ENCODE results near the gene IQSEC2.

Gene IQSEC2

GRCh38 chrX:53239474-53239873, 41.9 kb downstream of the IQSEC2 start:
- Histone ChIP-seq H3K4me1 (ENCODE audit: control insufficient read depth, insufficient read depth, low read length) (no peaks in the 10 kb centered on the region), H3K4me3 (ENCODE audit: low read depth, low read length) (no peak overlapping the region), H3K36me3 (ENCODE audit: control insufficient read depth in 2 of 2, insufficient read depth in 1 of 2, low read length in 2 of 2) (peaks cover 3 to 41% of the 10 kb centered on the region in 2 experiments; a peak in 2 of 3 replicates), H3K27ac (ENCODE audit: extremely low read depth, low read depth, low read length) (no peak overlapping the region), H3K9me3 (ENCODE audit: control insufficient read depth, insufficient read depth, low read depth, low read length) (no peaks in the 10 kb centered on the region)
- CTCF ChIA-PET = interaction anchor here (0.6 to 5.3 kb wide), 18 partner anchors 9 to 235 kb away, joined by 3 to 44 read pairs (median 4); partner anchors contain the start of gene KDM5C
- POLR2A ChIA-PET = interaction anchor here (0.7 to 3.9 kb wide), 2 partner anchors 14 to 19 kb away, joined by 3 to 22 read pairs; partner anchors contain the start of gene KDM5C
- TF ChIP-seq ZNF366 (tag by site-specific recombination; conservative IDR thresholded peaks at IDR 0.05) = no peak
- TF ChIP-seq ZBTB17 (tag by site-specific recombination; IDR thresholded peaks at IDR 0.05) = peak; percentile 30; the same call in 1 of the 2 replicates

- Histone ChIP-seq H3K27ac (ENCODE audit: extremely low read depth, low read depth, low read length) (no peak overlapping the region), H3K4me1 (ENCODE audit: control insufficient read depth, insufficient read depth, low read length) (no peaks in the 10 kb centered on the region), H3K36me3 (ENCODE audit: control insufficient read depth in 2 of 2, insufficient read depth in 1 of 2, low read length in 2 of 2) (peaks cover 3 to 34% of the 10 kb centered on the region in 2 experiments; a peak in 2 of 3 replicates), H3K4me3 (ENCODE audit: low read depth, low read length) (no peak overlapping the region), H3K9me3 (ENCODE audit: control insufficient read depth, insufficient read depth, low read depth, low read length) (no peaks in the 10 kb centered on the region)
- CTCF ChIA-PET = interaction anchor here (0.8 to 5.3 kb wide), 4 partner anchors 11 to 48 kb away, joined by 4 to 44 read pairs (median 14); partner anchors contain the start of gene KDM5C
- POLR2A ChIA-PET = interaction anchor here (0.6 to 3.9 kb wide), 2 partner anchors 12 to 145 kb away, joined by 3 to 22 read pairs; partner anchors contain the start of gene KDM5C
- no peak for TF ChIP-seq ZNF433 (tag by site-specific recombination; IDR thresholded peaks at IDR 0.05; ENCODE audit: low read depth)
- no peak for TF ChIP-seq SALL2 (tag by site-specific recombination; IDR thresholded peaks at IDR 0.05; ENCODE audit: borderline replicate concordance)
- TF ChIP-seq ZBTB6 (tag by site-specific recombination; IDR thresholded peaks at IDR 0.05) = no peak
Observed at GRCh38 chrX:53237056-53237455, 44.3 kb downstream of the IQSEC2 start.

GRCh38 chrX:53236025-53236679, 45.2 kb downstream of the IQSEC2 start:
- no peaks in the 10 kb centered on the region for H3K9me3 ChIP-seq (ENCODE audit: control insufficient read depth, insufficient read depth, low read depth, low read length)

More at GRCh38 chrX:53236025-53236679, 45.2 kb downstream of the IQSEC2 start:
- peaks cover 2 to 26% of the 10 kb centered on the region in 2 experiments; a peak in 2 of 3 replicates for H3K36me3 ChIP-seq (ENCODE audit: control insufficient read depth in 2 of 2, insufficient read depth in 1 of 2, low read length in 2 of 2)
- no peak for TF ChIP-seq ZBTB21 (tag by site-specific recombination; IDR thresholded peaks at IDR 0.05)
- no peak for TF ChIP-seq ZNF645 (tag by site-specific recombination; IDR thresholded peaks at IDR 0.05)
- no peak for TF ChIP-seq TRIM28 (IDR thresholded peaks at IDR 0.05; ENCODE audit: borderline replicate concordance, low read length)
- TF ChIP-seq ZNF133 (tag by site-specific recombination; IDR thresholded peaks at IDR 0.05) = no peak
- TF ChIP-seq ZBTB10 (tag by site-specific recombination; IDR thresholded peaks at IDR 0.05) = no peak
- TF ChIP-seq ZNF16 (tag by site-specific recombination; IDR thresholded peaks at IDR 0.05; ENCODE audit: low read depth) = no peak
- TF ChIP-seq ZNF624 (tag by site-specific recombination; IDR thresholded peaks at IDR 0.05) = no peak
- TF ChIP-seq ZNF473 (tag by site-specific recombination; IDR thresholded peaks at IDR 0.05) = no peak
- TF ChIP-seq ZNF488 (tag by site-specific recombination; IDR thresholded peaks at IDR 0.05) = no peak
- TF ChIP-seq ZNF585B (tag by site-specific recombination; IDR thresholded peaks at IDR 0.05) = no peak
- TF ChIP-seq ZNF280C (tag by site-specific recombination; IDR thresholded peaks at IDR 0.05) = no peak
- TF ChIP-seq ZNF776 (tag by site-specific recombination; IDR thresholded peaks at IDR 0.05; ENCODE audit: borderline replicate concordance) = no peak
- TF ChIP-seq HOXD13 (CRISPR knock-in tag; IDR thresholded peaks at IDR 0.05; ENCODE audit: borderline replicate concordance) = no peak
- ChIA-PET CTCF (interaction anchor here (1.2 to 5.3 kb wide), 5 partner anchors 10 to 246 kb away, joined by 3 to 44 read pairs (median 5); partner anchors contain the start of gene KDM5C), POLR2A (interaction anchor here (3.9 kb wide), 1 partner anchor 11 kb away, joined by 22 read pairs; the partner anchor contains the start of gene KDM5C)
- no peak overlapping the region for H3K4me3 ChIP-seq (ENCODE audit: low read depth, low read length)
- no peaks in the 10 kb centered on the region for H3K4me1 ChIP-seq (ENCODE audit: control insufficient read depth, insufficient read depth, low read length)
- no peak overlapping the region for H3K27ac ChIP-seq (ENCODE audit: extremely low read depth, low read depth, low read length)
